ENCODE data around the gene EVA1C. TPM values are rescaled to one million over a fixed set of nuclear protein-coding genes. Genes with fewer than 3 reads are reported as not detected.
A peak's percentile ranks its signal among the peaks of the same experiment; 100 is the strongest.

The EVA1C gene
- total and polyA plus RNA-seq, 9 of the 15 experiments (the other 6 are each of a cell fraction or from before 2014, with no cell fraction given) = 0.22 TPM; not detected in 8

DNA sequence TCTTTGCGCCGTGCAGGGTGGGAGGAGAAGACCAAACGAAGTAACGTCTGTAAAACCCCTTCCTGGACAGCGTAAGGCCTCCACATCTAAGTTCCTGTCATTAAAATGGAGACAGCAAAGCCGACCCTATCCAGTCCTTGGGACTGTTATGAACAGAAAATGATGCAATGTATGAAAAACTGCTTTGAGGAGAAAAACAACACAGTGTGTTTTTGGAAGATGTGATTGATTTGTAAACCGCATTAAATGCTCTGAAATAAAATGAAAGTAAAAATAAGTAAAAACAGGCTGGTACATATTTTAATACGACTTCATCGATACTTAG lies 18.9 kb upstream of the EVA1C start (continued):
- 0 out of 2 replicates have a peak, but pooled peaks have one; percentile 5 for TF ChIP-seq SMARCA4 (IDR thresholded peaks at IDR 0.05)
- TF ChIP-seq, protein P1, sequence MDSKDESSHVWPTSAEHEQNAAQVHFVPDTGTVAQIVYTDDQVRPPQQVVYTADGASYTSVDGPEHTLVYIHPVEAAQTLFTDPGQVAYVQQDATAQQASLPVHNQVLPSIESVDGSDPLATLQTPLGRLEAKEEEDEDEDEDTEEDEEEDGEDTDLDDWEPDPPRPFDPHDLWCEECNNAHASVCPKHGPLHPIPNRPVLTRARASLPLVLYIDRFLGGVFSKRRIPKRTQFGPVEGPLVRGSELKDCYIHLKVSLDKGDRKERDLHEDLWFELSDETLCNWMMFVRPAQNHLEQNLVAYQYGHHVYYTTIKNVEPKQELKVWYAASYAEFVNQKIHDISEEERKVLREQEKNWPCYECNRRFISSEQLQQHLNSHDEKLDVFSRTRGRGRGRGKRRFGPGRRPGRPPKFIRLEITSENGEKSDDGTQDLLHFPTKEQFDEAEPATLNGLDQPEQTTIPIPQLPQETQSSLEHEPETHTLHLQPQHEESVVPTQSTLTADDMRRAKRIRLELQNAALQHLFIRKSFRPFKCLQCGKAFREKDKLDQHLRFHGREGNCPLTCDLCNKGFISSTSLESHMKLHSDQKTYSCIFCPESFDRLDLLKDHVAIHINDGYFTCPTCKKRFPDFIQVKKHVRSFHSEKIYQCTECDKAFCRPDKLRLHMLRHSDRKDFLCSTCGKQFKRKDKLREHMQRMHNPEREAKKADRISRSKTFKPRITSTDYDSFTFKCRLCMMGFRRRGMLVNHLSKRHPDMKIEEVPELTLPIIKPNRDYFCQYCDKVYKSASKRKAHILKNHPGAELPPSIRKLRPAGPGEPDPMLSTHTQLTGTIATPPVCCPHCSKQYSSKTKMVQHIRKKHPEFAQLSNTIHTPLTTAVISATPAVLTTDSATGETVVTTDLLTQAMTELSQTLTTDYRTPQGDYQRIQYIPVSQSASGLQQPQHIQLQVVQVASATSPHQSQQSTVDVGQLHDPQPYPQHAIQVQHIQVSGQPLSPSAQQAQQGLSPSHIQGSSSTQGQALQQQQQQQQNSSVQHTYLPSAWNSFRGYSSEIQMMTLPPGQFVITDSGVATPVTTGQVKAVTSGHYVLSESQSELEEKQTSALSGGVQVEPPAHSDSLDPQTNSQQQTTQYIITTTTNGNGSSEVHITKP (IDR thresholded peaks at IDR 0.05; ENCODE audit: partially characterized antibody) = no peak
- TF ChIP-seq ZC3H4 (CRISPR knock-in tag; IDR thresholded peaks at IDR 0.05; ENCODE audit: borderline replicate concordance) = no peak
- no peak for TF ChIP-seq MTF1 (CRISPR knock-in tag; IDR thresholded peaks at IDR 0.05; ENCODE audit: borderline replicate concordance)
- peak; percentile 7 for TF ChIP-seq TAF9B (IDR thresholded peaks at IDR 0.05; ENCODE audit: partially characterized antibody)
- TF ChIP-seq, protein P2, sequence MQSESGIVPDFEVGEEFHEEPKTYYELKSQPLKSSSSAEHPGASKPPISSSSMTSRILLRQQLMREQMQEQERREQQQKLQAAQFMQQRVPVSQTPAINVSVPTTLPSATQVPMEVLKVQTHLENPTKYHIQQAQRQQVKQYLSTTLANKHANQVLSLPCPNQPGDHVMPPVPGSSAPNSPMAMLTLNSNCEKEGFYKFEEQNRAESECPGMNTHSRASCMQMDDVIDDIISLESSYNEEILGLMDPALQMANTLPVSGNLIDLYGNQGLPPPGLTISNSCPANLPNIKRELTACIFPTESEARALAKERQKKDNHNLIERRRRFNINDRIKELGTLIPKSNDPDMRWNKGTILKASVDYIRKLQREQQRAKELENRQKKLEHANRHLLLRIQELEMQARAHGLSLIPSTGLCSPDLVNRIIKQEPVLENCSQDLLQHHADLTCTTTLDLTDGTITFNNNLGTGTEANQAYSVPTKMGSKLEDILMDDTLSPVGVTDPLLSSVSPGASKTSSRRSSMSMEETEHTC (IDR thresholded peaks at IDR 0.05) = no peak
- TF ChIP-seq, protein P3, sequence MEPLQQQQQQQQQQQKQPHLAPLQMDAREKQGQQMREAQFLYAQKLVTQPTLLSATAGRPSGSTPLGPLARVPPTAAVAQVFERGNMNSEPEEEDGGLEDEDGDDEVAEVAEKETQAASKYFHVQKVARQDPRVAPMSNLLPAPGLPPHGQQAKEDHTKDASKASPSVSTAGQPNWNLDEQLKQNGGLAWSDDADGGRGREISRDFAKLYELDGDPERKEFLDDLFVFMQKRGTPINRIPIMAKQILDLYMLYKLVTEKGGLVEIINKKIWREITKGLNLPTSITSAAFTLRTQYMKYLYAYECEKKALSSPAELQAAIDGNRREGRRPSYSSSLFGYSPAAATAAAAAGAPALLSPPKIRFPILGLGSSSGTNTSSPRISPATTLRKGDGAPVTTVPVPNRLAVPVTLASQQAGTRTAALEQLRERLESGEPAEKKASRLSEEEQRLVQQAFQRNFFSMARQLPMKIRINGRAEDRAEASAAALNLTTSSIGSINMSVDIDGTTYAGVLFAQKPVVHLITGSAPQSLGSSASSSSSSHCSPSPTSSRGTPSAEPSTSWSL (CRISPR knock-in tag; IDR thresholded peaks at IDR 0.05; ENCODE audit: borderline replicate concordance) = no peak
- TF ChIP-seq ZNF212 (CRISPR knock-in tag; IDR thresholded peaks at IDR 0.05) = no peak
- TF ChIP-seq RBM39 (optimal IDR thresholded peaks at IDR 0.05; ENCODE audit: low read depth, low read length) = peak; percentile 10
- TF ChIP-seq, protein P4, sequence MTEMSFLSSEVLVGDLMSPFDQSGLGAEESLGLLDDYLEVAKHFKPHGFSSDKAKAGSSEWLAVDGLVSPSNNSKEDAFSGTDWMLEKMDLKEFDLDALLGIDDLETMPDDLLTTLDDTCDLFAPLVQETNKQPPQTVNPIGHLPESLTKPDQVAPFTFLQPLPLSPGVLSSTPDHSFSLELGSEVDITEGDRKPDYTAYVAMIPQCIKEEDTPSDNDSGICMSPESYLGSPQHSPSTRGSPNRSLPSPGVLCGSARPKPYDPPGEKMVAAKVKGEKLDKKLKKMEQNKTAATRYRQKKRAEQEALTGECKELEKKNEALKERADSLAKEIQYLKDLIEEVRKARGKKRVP (CRISPR knock-in tag; IDR thresholded peaks at IDR 0.05) = peak; percentile 92
- no peak for TF ChIP-seq HSF4 (CRISPR knock-in tag; IDR thresholded peaks at IDR 0.05; ENCODE audit: borderline replicate concordance)
- TF ChIP-seq HNRNPLL (IDR thresholded peaks at IDR 0.05; ENCODE audit: low read depth, low read length, poor library complexity, severe bottlenecking) = peak; percentile 88
- peak; percentile 6; the same call in 1 of the 2 replicates for TF ChIP-seq OTX1 (CRISPR knock-in tag; IDR thresholded peaks at IDR 0.05)
- TF ChIP-seq NFYB (IDR thresholded peaks at IDR 0.05; ENCODE audit: extremely low read depth, insufficient read length) = no peak
- TF ChIP-seq ZNF77 (CRISPR knock-in tag; IDR thresholded peaks at IDR 0.05) = no peak
- TF ChIP-seq, protein P5, sequence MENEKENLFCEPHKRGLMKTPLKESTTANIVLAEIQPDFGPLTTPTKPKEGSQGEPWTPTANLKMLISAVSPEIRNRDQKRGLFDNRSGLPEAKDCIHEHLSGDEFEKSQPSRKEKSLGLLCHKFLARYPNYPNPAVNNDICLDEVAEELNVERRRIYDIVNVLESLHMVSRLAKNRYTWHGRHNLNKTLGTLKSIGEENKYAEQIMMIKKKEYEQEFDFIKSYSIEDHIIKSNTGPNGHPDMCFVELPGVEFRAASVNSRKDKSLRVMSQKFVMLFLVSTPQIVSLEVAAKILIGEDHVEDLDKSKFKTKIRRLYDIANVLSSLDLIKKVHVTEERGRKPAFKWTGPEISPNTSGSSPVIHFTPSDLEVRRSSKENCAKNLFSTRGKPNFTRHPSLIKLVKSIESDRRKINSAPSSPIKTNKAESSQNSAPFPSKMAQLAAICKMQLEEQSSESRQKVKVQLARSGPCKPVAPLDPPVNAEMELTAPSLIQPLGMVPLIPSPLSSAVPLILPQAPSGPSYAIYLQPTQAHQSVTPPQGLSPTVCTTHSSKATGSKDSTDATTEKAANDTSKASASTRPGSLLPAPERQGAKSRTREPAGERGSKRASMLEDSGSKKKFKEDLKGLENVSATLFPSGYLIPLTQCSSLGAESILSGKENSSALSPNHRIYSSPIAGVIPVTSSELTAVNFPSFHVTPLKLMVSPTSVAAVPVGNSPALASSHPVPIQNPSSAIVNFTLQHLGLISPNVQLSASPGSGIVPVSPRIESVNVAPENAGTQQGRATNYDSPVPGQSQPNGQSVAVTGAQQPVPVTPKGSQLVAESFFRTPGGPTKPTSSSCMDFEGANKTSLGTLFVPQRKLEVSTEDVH (IDR thresholded peaks at IDR 0.05; ENCODE audit: low read depth, partially characterized antibody) = no peak
- no peak for TF ChIP-seq HDAC3 (IDR thresholded peaks at IDR 0.05; ENCODE audit: borderline replicate concordance, partially characterized antibody)
- peak; percentile 30; the same call in 1 of the 2 replicates for TF ChIP-seq FOSL1 (tag; conservative IDR thresholded peaks at IDR 0.05)
